Measurements from ENCODE around the gene TMEM37.

The TMEM37 gene

GRCh38 chr2:119419065-119419464 lies 12.6 kb upstream of the TMEM37 start:
- no peak for DNase-seq (ENCODE audit: low read depth in 2 of 2)

DNA sequence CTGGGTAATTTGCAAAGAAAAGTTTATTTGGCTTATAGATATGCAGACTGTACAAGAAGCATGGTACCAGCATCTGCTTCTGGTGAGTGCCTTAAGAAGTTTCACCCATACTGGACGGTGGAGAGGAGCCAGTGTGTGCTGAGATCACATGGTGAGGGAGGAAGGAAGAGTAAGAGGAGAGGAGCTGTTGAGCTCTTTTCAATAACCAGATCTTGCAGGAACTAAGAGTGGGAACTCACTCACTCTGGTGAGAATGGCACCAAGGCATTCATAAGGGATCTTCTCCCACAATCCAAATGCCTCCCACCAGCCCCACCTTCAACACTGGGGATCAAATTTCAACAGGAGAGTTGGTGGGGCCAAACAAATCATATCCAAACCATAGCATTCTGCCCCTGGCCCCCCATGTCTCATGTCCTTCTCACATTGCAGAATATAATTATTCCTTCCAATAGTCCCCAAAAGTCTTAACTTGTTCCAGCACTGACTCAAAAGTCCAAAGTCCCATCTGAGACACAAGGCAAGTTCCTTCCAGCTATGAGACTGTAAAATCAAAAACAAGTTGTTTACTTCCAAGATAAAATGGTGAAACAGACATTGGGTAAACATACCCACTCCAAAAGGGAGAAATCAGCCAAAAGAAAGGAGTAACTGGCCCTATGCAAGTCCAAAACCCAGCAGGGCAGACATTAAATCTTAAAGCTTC lies 11.7 kb upstream of the TMEM37 start:
- DNase-seq (ENCODE audit: low read depth in 2 of 2): no peak

DNA sequence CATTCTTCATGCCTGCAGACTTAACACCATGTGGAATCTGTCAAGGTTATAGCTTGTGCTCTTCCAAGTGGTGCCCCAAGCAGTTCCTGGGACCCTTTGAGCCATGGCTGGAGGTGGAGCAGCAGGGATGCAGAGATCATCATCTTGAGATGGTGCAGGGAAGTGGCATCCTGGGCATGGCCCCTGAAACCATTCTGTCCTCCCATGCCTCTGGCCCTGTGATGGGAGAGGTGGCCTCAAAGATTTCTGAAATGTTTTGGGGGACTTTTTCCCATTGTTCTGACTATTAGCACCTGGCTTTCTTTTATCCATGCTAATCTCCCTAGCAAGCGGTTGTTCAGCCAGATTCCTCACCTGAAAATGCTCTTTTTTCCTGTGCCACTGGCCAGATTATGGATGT lies 10.3 kb upstream of the TMEM37 start:
- DNase-seq (ENCODE audit: low read depth in 2 of 2): no peak

DNA sequence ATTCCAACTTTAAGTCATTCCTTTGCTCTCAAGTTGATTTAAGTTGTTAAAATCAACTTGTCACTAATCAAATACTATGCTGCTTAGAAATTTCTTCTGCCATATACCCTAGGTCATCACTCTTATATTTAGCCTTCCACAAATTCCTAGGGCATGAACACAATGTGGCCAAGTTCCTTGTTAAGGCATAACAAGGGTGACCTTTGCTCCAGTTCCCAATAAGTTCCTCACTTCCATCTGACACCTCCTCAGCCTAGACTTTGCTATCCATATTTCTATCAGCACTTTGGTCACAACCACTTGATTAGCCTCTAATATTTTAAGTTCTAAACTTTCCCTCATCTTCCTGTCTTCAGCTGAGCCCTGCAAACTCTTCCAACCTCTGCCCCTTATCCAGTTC lies 9.9 kb upstream of the TMEM37 start:
- no peak for DNase-seq (ENCODE audit: low read depth in 2 of 2)

- DNase-seq (ENCODE audit: low read depth in 2 of 2): no peak
Measured at GRCh38 chr2:119422360-119423107, 9.1 kb upstream of the TMEM37 start.

GRCh38 chr2:119423108-119423444 lies 8.6 kb upstream of the TMEM37 start:
- DNase-seq (ENCODE audit: low read depth in 2 of 2): no peak

DNA sequence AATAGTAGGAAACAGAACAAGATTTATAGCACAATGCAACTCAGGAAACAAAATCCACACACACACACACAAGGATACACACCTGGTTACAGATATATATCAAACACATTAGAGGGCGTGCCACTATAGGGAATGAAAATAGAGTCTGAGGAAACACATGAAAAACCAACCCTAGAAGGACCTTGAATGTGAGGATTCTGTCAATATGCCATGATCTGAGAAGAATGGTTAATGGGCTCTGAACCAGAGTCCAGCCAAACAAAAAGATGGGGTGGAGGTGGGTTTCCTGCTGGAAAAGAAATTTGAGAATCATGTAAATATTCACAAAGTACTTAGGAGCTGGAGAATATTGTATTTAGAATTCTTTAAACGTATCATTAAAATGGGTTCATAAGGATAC lies 7.8 kb upstream of the TMEM37 start:
- no peak for DNase-seq (ENCODE audit: low read depth in 2 of 2)

GRCh38 chr2:119424284-119425118 lies 7.2 kb upstream of the TMEM37 start:
- DNase-seq (ENCODE audit: low read depth in 2 of 2): no peak

DNA sequence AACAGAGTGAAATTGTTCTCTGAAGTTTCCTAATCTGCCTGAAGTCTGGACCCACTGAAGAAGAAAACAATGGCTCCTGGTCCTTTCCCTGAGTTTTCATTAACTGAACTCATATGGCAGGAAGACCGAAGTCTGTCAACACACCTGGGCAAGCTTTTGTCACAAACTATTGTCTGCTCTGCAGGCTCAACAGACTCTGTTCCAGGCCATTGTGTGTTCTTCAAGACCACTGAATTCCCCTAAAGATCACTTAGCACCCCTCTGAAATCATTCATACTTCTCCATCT lies 6.6 kb upstream of the TMEM37 start:
- DNase-seq (ENCODE audit: low read depth in 2 of 2): no peak

DNA sequence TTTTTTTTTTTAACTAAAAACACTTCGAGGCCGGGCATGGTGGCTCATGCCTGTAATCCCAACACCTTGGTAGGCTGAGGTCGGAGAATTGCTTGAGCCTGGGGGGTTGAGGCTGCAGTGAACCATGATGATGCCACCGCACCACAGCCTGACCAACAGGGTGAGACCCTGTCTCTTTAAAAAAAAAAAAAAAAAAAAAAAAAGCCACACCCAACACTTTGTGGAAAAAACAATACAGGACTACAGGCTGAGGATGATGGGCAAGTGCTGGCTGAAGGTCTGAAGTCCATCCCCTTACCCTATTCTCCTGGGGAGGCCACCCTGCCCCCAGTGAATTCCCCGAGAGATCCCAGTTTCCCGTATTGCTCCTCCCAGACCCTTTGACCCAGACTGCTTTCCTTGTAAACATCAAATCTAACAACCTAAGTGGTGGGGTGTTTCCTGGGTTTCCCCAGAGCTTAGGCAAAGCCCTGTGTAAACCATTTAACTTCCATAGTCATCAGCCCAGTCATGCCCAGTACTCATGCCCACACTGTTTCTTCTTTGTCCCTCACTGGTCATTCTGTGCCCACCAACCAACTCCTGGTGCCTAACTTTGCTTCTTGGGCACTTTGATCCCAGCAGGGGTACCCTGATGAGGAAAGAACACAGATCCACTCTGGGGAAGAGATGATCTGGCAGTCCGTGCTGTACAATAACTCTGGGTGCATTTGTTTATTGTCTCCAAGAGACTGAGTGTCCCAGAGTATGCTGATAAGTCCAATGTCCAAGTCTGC lies 5.8 kb upstream of the TMEM37 start:
- DNase-seq (ENCODE audit: low read depth in 2 of 2): no peak

DNA sequence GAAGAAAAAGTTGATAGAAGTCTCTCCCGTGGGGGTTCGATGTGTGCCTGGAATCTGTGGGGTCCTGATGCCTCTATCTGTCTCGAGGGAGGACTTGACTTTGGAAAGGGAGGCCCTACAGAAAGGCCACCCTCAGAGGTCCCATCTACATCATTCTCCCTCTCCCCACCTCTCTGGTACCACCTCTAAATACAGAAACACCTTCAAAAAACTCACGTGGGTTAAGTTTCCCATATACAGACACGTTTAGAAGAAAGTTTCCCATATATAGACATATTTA lies 5.3 kb upstream of the TMEM37 start:
- no peak for DNase-seq (ENCODE audit: low read depth in 2 of 2)

DNA sequence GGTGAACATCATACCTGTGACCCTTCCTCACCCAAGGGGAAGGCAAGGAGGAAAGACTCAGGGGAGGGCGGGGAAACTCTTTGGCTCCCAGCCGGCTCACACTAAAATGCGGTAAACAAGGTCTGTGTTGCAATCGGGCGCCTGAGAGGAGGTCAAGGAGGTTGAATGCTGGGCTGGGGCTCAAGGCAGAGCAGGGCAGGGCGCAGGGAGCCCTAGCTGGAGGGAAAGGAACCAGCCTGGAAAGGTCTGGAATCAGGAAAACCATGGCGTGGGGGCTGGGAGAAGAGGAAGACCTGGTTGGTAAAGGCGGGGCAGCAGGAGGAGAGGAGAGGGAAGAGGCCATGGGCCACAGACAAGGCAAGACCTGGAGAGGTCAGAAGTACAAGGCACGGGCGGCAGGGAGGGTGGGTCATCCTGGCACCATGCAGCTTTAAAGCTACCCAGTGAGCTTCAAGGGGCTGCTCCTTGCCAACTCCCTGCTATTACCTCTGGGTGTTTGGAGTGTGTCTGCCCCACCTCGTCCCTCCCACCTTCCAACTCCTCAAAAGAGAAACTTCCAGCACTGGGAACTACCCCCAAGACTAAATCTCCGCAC lies 4.8 kb upstream of the TMEM37 start:
- no peak for DNase-seq (ENCODE audit: low read depth in 2 of 2)

- DNase-seq (ENCODE audit: low read depth in 2 of 2): no peak
Measured at GRCh38 chr2:119427756-119428155, 3.9 kb upstream of the TMEM37 start.

DNA sequence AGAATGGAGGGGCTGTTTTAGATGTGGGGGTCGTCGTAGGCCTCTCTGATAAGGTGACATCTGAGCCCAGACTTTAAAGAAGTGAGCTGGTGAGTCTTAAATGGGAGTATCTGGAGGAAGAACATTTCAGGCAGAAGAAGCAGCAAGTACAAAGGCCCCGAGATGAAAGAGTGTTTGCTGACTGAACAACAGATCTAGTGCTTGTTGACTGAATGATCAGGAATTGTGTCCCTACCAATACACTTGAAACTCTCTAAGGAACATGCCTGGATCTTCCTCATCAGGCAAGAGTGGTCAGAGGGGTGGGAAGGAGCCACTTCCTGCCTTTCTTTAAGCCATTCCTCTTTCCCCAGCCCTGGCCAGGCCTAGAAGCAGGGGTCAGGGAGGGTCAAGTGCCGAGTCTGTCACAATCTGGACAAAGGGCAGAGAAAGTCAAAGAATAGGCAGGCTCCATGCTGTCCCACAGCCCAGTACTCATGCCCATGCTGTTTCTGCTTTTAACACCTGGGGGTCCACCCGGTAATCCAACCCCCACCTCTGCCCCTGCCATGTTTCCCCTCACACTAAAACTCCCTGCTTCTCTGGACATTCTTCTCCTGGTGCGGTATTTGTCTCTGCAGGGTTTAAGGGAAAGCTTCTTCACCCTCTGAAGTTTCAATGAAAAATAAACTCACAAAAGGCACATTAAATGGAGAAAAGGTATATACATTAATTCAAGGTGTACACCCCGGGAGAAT lies 3.0 kb upstream of the TMEM37 start:
- DNase-seq (ENCODE audit: low read depth in 2 of 2): no peak

DNA sequence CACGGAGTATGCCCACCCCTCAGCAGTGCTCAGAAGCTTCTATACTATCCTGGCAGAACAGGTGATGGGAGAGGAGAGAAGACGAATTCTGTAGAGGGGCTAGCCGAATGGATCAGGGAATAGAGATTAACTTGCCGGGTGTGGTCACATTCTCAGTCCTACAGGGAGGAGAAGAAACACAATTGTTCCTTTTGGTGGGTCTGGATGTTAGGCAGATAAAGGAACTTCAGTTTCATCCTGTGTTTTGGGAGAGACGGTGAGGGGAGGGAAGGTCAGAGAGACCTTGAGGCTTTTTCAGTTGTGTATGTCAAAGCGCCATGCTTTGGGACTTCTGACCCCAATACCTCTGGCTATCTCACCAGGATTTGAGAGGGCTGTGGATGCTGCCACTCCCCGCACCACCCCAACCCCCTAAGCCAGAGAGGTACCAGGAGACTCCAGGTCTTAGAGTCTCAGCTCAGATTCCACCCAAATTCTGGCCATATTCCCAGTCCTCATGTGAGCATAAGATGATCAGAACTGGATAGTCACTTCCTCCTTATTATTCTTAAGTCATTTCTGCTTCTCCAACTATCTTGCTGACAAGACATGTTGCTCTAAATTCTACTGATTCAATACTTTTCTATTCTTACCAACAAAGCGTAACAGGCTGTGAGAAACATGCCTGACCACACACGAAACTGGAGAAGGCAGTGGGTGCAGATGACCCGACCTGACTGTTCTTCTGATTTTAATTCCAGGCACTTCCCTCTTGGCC lies 2.3 kb upstream of the TMEM37 start:
- DNase-seq (ENCODE audit: low read depth in 2 of 2): no peak

DNA sequence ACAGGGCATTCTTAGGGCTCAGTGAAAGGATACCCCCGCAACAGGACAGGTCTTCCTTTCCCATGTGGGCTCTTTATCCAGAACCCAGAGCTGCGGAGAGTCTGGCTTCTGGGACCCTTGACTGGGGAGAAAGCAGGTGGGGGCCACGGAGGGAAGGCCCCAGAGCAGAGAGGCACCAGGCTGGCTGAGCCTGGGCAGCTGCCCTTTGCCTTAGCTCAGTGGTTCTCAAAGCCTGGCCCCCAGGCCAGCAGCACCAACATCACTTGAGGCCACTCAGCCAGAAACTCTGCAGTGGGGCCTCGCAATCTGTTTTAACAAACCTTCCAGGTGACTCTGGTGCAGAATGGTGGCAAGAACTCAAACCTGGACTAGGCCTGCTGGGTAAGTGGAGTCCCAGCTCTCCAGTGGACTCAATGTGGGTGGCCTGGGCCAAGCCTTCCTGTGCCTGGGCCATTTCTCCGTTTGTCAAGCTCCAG lies 1.6 kb upstream of the TMEM37 start:
- no peak for DNase-seq (ENCODE audit: low read depth in 2 of 2)

- no peak for DNase-seq (ENCODE audit: low read depth in 2 of 2)
Measured at GRCh38 chr2:119431976-119432850, 559 bp downstream of the TMEM37 start.

DNA sequence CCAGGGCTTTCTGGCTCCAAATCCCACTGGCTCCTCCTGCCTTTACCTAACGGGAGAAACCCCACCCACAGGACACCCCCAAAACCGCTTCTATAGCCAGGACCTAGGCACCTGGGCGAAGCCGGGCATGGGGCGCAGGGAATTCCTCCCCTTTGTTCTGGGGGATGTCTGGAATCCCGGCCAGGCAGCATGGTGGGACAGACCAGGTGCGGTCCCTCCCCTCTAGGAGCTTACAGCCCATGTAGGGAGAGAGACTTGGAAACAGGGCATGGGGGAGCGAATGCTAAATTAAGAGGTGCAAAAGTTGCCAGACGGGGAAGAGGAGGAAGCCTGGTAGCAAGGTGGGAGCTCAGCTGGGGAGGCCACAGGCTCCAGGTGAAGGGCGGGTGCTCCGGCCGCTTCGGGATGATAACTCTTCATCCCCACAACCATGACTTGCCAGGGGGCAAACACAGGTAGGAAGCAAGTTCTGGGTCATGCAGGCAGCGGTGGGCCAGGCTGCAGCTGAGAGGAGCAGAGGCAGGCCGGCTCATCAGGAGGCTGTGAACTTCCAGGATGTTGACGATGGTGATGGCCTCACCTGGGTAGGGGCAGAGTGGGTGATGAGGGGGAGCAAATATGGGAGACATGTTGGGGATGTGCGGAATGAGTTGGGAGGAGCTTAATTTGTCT lies 1.3 kb downstream of the TMEM37 start:
- no peak for DNase-seq (ENCODE audit: low read depth in 2 of 2)

Data from stimulated activated CD4-positive, alpha-beta T cell treated with anti-CD3 and anti-CD28 coated beads, Interleukin-1b, Interleukin-23, amount 100 ng/mL, for 4 hours (primary cell).